ENCODE data around the gene IGFALS.

GRCh38 chr16:1784977-1785845, 8.3 kb downstream of the IGFALS start:
- TF ChIP-seq CTCF (IDR thresholded peaks at IDR 0.05) (no peak), POLR2A (IDR thresholded peaks at IDR 0.05) (no peak)

Measured in Peyer's patch (tissue), 4 donors.